Colonic mucosa (tissue), 4 donors: ENCODE measurements around the gene NFIA. TPM values are rescaled to one million over a fixed set of nuclear protein-coding genes. Genes with fewer than 3 reads are reported as not detected.
"Not testable (repeated sequence)": the region's sequence is repeated elsewhere in the genome, so short reads cannot be mapped to it uniquely, and the experiment has no call there.

ENCODE experiments used
- DNase-seq: peaks from one replicate; pipeline ENCODE4 v3.0.0-alpha.2; 2020
- H3K27ac ChIP-seq: fragments of 200-600 bp; one replicate; pipeline ENCODE4 v1.8.0; 2021
- H3K27me3 ChIP-seq: fragments of 200-600 bp; one replicate; pipeline ENCODE4 v1.8.0; 2021
- H3K36me3 ChIP-seq: fragments of 200-600 bp; one replicate; pipeline ENCODE4 v1.8.0; 2021
- H3K4me1 ChIP-seq: fragments of 200-600 bp; one replicate; pipeline ENCODE4 v1.8.0; 2021; ENCODE audit warnings: mild to moderate bottlenecking
- H3K4me3 ChIP-seq: fragments of 200-600 bp; one replicate; pipeline ENCODE4 v1.8.0; 2021
- H3K9ac ChIP-seq, 2 donors: one replicate each; pipeline ENCODE4 v1.7.0; 2013; ENCODE audit warnings: control low read depth in 2 of 2, low read depth in 2 of 2, low read length in 2 of 2
- H3K9me3 ChIP-seq: fragments of 200-600 bp; one replicate; pipeline ENCODE4 v1.8.0; 2021
- CTCF ChIP-seq: fragments of 200-600 bp; IDR thresholded peaks from one replicate; pipeline ENCODE4 v1.8.0; 2022; ENCODE audit warnings: antibody characterized with exemption, mild to moderate bottlenecking
- intact Hi-C: fragments of 100-400 bp; cut with DNase I; formaldehyde crosslinking; loops from one replicate; pipeline ENCODE4 v1.14.1; 2022
- total RNA-seq, 2 donors: library from RNA; stranded (reverse); fragmentation: NEBNext Ultra II Directional in 1 of 2; extraction: Animal tissue kit (Norgen Biotek cat#: 25700) in 1 of 2; gene quantifications; one replicate each; pipeline ENCODE4 v1.2.1, GENCODE V29; 2021
- donor health status: healthy.
- donor health status: DM: no; HTN: no; CAD: no.
- donor health status: DM: no; HTN: no; CAD: no.

The NFIA gene
- total RNA-seq, 2 donors from 2014 or later: 36.0 to 44.2 TPM

GRCh38 chr1:61461406-61462384 lies 379.3 kb downstream of the NFIA start:
- intact Hi-C loops: no loop called here
- TF ChIP-seq CTCF: no peak
- no peaks in the 10 kb centered on the region for H3K9me3 ChIP-seq
- no peak overlapping the region for H3K27ac ChIP-seq
- DNase-seq: no peak
- H3K27me3 ChIP-seq: no peaks in the 10 kb centered on the region
- no peak overlapping the region for H3K9ac ChIP-seq
- no peak overlapping the region for H3K4me3 ChIP-seq
- no peaks in the 10 kb centered on the region for H3K36me3 ChIP-seq
- no peaks in the 10 kb centered on the region for H3K4me1 ChIP-seq

DNA sequence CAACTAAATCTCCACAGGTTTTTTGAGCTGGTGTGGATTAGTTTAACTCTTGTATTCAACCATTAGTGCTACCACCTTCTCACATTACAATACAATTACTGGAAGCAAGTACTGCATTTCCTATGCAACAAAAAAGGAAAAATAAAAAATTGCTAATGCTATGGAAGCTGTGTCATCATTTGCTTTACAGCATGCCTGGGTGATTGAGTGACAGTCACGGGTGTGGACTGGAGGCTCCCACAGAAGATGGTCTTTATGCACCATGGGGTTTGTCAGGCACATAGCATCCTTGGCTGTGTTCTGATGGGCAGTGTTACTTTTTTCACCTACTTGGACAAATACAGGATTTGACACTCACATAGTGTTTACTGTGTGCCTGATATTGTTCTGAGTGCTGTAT lies 380.3 kb downstream of the NFIA start:
- no peak for TF ChIP-seq CTCF
- intact Hi-C loops: no loop called here
- H3K4me1 ChIP-seq: no peaks in the 10 kb centered on the region
- no peak overlapping the region for H3K27ac ChIP-seq
- no peak for DNase-seq
- H3K27me3 ChIP-seq: no peaks in the 10 kb centered on the region
- H3K9ac ChIP-seq: no peak overlapping the region
- no peaks in the 10 kb centered on the region for H3K9me3 ChIP-seq
- no peak overlapping the region for H3K4me3 ChIP-seq
- no peaks in the 10 kb centered on the region for H3K36me3 ChIP-seq

DNA sequence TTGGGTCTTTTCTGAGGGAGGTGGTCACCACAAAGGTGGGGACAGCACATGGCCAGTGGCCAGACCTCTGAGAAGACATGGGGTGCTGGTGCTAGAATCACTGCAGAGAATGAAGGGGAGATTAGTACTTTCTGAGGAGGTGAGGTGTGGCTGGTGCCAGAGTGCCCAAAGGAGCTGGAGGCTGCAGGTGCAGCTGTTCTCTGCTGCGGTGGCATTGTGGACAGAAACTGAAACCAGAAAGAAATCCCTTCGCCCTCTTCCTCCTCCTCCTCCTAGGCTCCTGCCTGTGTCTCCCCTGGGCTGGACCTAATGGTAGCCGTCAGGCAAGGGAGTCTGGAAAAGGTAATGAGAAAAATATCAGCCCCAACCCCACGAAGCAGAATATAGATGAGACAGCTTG lies 380.9 kb downstream of the NFIA start:
- no peak for TF ChIP-seq CTCF
- H3K36me3 ChIP-seq: no peaks in the 10 kb centered on the region
- no peaks in the 10 kb centered on the region for H3K27me3 ChIP-seq
- H3K4me1 ChIP-seq: no peaks in the 10 kb centered on the region
- no peaks in the 10 kb centered on the region for H3K9me3 ChIP-seq
- no peak for DNase-seq
- H3K27ac ChIP-seq: no peak overlapping the region
- intact Hi-C loops: no loop called here
- H3K9ac ChIP-seq: no peak overlapping the region
- H3K4me3 ChIP-seq: no peak overlapping the region

DNA sequence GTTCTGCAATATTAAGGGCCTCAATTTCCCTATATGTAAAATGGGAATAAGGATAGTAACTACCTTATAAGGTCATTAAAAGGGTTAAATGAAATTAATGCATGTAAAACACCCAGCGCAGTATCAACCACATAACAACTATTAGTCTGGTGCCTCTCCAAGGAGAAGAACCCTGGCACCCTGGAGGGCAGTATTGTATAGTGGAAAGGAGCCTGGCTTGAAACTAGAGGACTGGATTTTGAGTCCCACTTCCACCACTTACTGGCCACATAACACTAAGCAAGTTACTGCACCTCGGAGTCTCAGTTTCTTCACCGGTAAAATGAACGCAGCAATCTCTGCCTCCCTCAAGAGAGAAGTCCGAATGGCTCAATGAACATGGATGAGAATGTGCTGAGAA lies 385.5 kb downstream of the NFIA start:
- H3K27me3 ChIP-seq, H3K4me1 ChIP-seq, H3K9me3 ChIP-seq, H3K4me3 ChIP-seq, intact Hi-C loops, H3K27ac ChIP-seq, H3K36me3 ChIP-seq, H3K9ac ChIP-seq, DNase-seq: not testable (repeated sequence)

- intact Hi-C loops: no loop called here
- no peak for TF ChIP-seq CTCF
- Histone ChIP-seq H3K27me3 (no peaks in the 10 kb centered on the region), H3K27ac (no peak overlapping the region), H3K4me3 (no peak overlapping the region), H3K36me3 (no peaks in the 10 kb centered on the region), H3K9me3 (no peaks in the 10 kb centered on the region), H3K4me1 (no peaks in the 10 kb centered on the region), H3K9ac (no peak overlapping the region)
- DNase-seq: no peak
These were observed 387.0 kb downstream of the NFIA start for GRCh38 chr1:61469365-61469764.

DNA sequence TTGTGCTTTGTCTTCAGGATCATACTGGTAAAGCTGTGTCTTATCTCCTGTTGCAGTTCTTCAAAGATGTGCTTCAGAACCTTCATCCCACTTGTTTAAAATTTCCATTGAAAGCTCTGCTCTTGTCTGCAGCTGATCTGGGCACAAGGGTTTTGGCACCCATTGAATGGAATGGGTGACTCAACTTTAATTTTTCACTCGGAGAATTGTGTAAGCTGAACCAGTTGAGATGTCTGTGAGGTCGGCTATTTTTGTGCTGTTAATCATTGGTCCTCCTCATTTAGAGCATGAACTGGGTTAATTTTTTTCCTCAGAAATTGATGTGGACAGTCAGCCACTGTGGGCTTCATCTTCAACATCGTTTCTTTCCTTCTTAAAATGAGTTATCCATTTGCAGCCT lies 390.5 kb downstream of the NFIA start:
- Histone ChIP-seq H3K4me3 (no peak overlapping the region), H3K36me3 (no peaks in the 10 kb centered on the region), H3K4me1 (no peaks in the 10 kb centered on the region), H3K27me3 (no peaks in the 10 kb centered on the region), H3K9me3 (no peaks in the 10 kb centered on the region), H3K9ac (no peak overlapping the region), H3K27ac (no peak overlapping the region)
- DNase-seq: no peak
- no peak for TF ChIP-seq CTCF
- intact Hi-C loops: no loop called here
